GM12878 (cell line): ENCODE data around the gene DDX19B. TPM values are rescaled to one million over a fixed set of nuclear protein-coding genes. Genes with fewer than 3 reads are reported as not detected.
"Not testable (repeated sequence)": the region's sequence is repeated elsewhere in the genome, so short reads cannot be mapped to it uniquely, and the experiment has no call there.

Source experiments
- ATAC-seq: fragments of 200-7000 bp; cut with Tn5 transposase; 3 replicates; pipeline ENCODE4 v1.9.1; 2020; ENCODE audit warnings: mild to moderate bottlenecking, moderate library complexity
- BruUV-seq: library from RNA; stranded (reverse); fragments of 400-500 nt; replicated peaks from 2 replicates; lab custom pipeline; 2021; lab: Mats Ljungman, UMichigan
- CTCF ChIA-PET: fragments of 300-600 bp; sonication (Branson Sonifier 250); formaldehyde crosslinking; extraction: SDS; loops from one replicate; lab custom pipeline; 2021; ENCODE audit warnings: inconsistent platforms; lab: Yijun Ruan, JAX
- POLR2A ChIA-PET: fragments of 350-600 bp; formaldehyde crosslinking; extraction: SDS; loops from one replicate; lab custom pipeline; 2021; ENCODE audit warnings: inconsistent platforms; lab: Charles Lee
- RAD21 ChIA-PET: fragments of 300-600 bp; sonication (Branson Sonifier 250); formaldehyde crosslinking; loops from one replicate; lab custom pipeline; 2023; ENCODE audit warnings: antibody characterized with exemption; ENCODE audit not compliant: unreplicated experiment; lab: Charles Lee
- SMC1A ChIA-PET: fragments of 300-600 bp; sonication (Branson Sonifier 250); formaldehyde crosslinking; loops from one replicate; lab custom pipeline; 2023; ENCODE audit not compliant: unreplicated experiment, uncharacterized antibody; lab: Charles Lee
- DNase-seq: peaks from one replicate; pipeline ENCODE4 v3.0.0-alpha.2; 2011; ENCODE audit warnings: low read depth, low spot score
- FAIRE-seq: peaks from 3 replicates; lab custom pipeline; 2011; peaks lifted over from hg19 to GRCh38; lab: Jason Lieb, UNC
- H2AFZ ChIP-seq: 2 replicates; pipeline ENCODE4 v1.6.0; 2011; ENCODE audit warnings: low read depth, low read length, control low read depth; ENCODE audit not compliant: control insufficient read depth
- H3K27ac ChIP-seq: 2 replicates; pipeline ENCODE4 v1.5.1; 2011; ENCODE audit warnings: control low read depth; ENCODE audit not compliant: control insufficient read depth, insufficient read depth
- H3K27me3 ChIP-seq, 2 experiments: replicated peaks in 1 of 2; 2 replicates each; pipeline versions ENCODE4 v1.6.0 to v1.6.1; 2011; ENCODE audit warnings: low read length in 1 of 2; ENCODE audit not compliant: control insufficient read depth in 2 of 2, insufficient read depth in 2 of 2
- H3K36me3 ChIP-seq, 2 experiments: 2 replicates each; pipeline ENCODE4 v1.5.1; 2011; ENCODE audit warnings: low read length in 1 of 2; ENCODE audit not compliant: control insufficient read depth in 2 of 2, insufficient read depth in 2 of 2
- H3K4me1 ChIP-seq: 2 replicates; pipeline ENCODE4 v1.6.1; 2011; ENCODE audit warnings: mild to moderate bottlenecking, low read length, moderate library complexity, mixed read lengths; ENCODE audit not compliant: control insufficient read depth, insufficient read depth
- H3K4me2 ChIP-seq: 2 replicates; pipeline ENCODE4 v1.6.0; 2011; ENCODE audit warnings: control low read depth; ENCODE audit not compliant: control insufficient read depth, insufficient read depth
- H3K4me3 ChIP-seq: fragments of 200-600 bp; sonication (generic); 2 replicates; pipeline ENCODE4 v1.5.1; 2016
- H3K79me2 ChIP-seq: 2 replicates; pipeline ENCODE4 v1.6.0; 2011; ENCODE audit warnings: low read length; ENCODE audit not compliant: control insufficient read depth, insufficient read depth
- H3K9ac ChIP-seq: 2 replicates; pipeline ENCODE4 v1.8.0; 2011; ENCODE audit warnings: low read length, control low read depth, mixed read lengths; ENCODE audit not compliant: control insufficient read depth, insufficient read depth
- H3K9me3 ChIP-seq: replicated peaks from 3 replicates; pipeline ENCODE4 v1.5.1; 2011; ENCODE audit warnings: mild to moderate bottlenecking, low read length; ENCODE audit not compliant: control insufficient read depth, insufficient read depth
- H4K20me1 ChIP-seq: 2 replicates; pipeline ENCODE4 v1.6.0; 2011; ENCODE audit not compliant: control insufficient read depth, insufficient read depth
- EZH2 ChIP-seq: IDR thresholded peaks from 2 replicates; pipeline ENCODE4 v1.6.1; 2012; ENCODE audit warnings: low read depth, mild to moderate bottlenecking, control low read depth, inconsistent platforms, low read length, borderline replicate concordance; ENCODE audit not compliant: control insufficient read depth
- POLR2AphosphoS2 ChIP-seq: IDR thresholded peaks from 2 replicates; pipeline ENCODE4 v1.6.1; 2011; ENCODE audit warnings: low read depth, mild to moderate bottlenecking, low read length, improper control_type of control experiment, moderate library complexity
- POU2F2 ChIP-seq: IDR thresholded peaks from 3 replicates; pipeline ENCODE4 v1.6.1; 2011; ENCODE audit warnings: low read depth, mild to moderate bottlenecking, low read length, borderline replicate concordance
- RCOR1 ChIP-seq: conservative IDR thresholded peaks from 2 replicates; pipeline ENCODE4 v1.6.1; 2012; ENCODE audit warnings: low read depth, low read length, improper control_type of control experiment
- ZZZ3 ChIP-seq: IDR thresholded peaks from 2 replicates; pipeline ENCODE4 v1.6.1; 2011; ENCODE audit warnings: low read depth; ENCODE audit not compliant: control insufficient read depth, insufficient read length
- WGBS: methylation state at CpG from one replicate; pipeline ENCODE4 v1.1.6; 2016; ENCODE audit warnings: low lambda C conversion rate; ENCODE audit not compliant: insufficient replicate concordance, insufficient coverage; ENCODE audit errors: missing lambda C conversion rate; 5-methylcytosine and 5-hydroxymethylcytosine counted together
- in situ Hi-C: fragments of 300-500 bp; cut with MboI; formaldehyde crosslinking; loops from 9 replicates; pipeline ENCODE4 v1.14.3; 2018; ENCODE audit warnings: mixed read lengths
- intact Hi-C: fragments of 100-400 bp; cut with micrococcal nuclease; formaldehyde crosslinking; loops from one replicate; pipeline ENCODE4 v1.14.2; 2022; ENCODE audit not compliant: unreplicated experiment
- polyA plus RNA-seq, 11 experiments: library from polyadenylated mRNA; depleted of rRNA in 4 of 11; unstranded in 6 of 11; stranded (reverse) in 5 of 11; fragments of >200 nt; fragmentation: Nextera tagmentation in 4 of 11; fragmentation: Illumina TruSeq in 1 of 11; extraction: Ambion mirVana in 4 of 11; extraction: Trizol in 1 of 11; gene quantifications; 1 replicate in 1 of 11; 2 replicates in 10 of 11; pipeline versions ENCODE4 v1.2.1 to v1.2.3, GENCODE V29; 2011 to 2016; ENCODE audit warnings: inconsistent platforms in 2 of 11, missing spikeins in 2 of 11, low read depth in 1 of 11
- total RNA-seq, 4 experiments: library from RNA; depleted of rRNA in 3 of 4; stranded (reverse); fragments of >200 nt in 3 of 4; fragmentation: Illumina TruSeq in 1 of 4; extraction: Trizol in 1 of 4; gene quantifications; 2 replicates each; pipeline versions ENCODE4 v1.2.1 to v1.2.3, GENCODE V29; 2013 to 2021
- TF ChIP-seq, protein P1 (sequence below): IDR thresholded peaks from 2 replicates; pipeline ENCODE4 v1.6.1; 2012; ENCODE audit warnings: improper control_type of control experiment, low read depth, low read length; ENCODE audit not compliant: insufficient replicate concordance
- TF ChIP-seq, protein P2 (sequence below): IDR thresholded peaks from 2 replicates; pipeline ENCODE4 v1.6.1; 2011; ENCODE audit warnings: borderline replicate concordance, low read depth, mild to moderate bottlenecking, moderate library complexity, mixed read lengths, low read length; ENCODE audit not compliant: insufficient read depth; ENCODE audit errors: extremely low read length
- TF ChIP-seq, protein P3 (sequence below): IDR thresholded peaks from 2 replicates; pipeline ENCODE4 v1.6.1; 2012; ENCODE audit warnings: low read length, inconsistent platforms

Gene DDX19B
- total and polyA plus RNA-seq, 10 of the 15 experiments (the other 5 are each of a cell fraction or from before 2014, with no cell fraction given) = 14.1 to 69.1 (median 42.5) TPM

DNA sequence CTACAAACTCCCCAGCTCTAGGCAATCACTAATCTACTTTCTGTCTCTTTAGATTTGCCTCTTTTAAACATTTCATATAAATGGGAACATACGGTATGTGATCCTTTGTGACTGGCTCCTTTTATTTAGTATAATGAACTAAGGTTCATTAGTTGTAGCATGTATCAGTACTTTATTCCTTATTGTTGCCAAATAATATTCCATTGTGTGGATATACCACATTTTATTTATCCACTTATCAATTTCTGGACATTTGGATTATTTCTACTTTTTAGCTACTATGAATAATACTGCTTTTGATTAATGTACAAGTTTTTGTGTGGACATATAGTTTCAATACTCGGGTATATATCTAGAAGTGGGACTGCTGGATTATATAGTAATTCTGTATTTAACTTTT lies 7.9 kb downstream of the DDX19B start (continued):
- TF ChIP-seq, protein P1, sequence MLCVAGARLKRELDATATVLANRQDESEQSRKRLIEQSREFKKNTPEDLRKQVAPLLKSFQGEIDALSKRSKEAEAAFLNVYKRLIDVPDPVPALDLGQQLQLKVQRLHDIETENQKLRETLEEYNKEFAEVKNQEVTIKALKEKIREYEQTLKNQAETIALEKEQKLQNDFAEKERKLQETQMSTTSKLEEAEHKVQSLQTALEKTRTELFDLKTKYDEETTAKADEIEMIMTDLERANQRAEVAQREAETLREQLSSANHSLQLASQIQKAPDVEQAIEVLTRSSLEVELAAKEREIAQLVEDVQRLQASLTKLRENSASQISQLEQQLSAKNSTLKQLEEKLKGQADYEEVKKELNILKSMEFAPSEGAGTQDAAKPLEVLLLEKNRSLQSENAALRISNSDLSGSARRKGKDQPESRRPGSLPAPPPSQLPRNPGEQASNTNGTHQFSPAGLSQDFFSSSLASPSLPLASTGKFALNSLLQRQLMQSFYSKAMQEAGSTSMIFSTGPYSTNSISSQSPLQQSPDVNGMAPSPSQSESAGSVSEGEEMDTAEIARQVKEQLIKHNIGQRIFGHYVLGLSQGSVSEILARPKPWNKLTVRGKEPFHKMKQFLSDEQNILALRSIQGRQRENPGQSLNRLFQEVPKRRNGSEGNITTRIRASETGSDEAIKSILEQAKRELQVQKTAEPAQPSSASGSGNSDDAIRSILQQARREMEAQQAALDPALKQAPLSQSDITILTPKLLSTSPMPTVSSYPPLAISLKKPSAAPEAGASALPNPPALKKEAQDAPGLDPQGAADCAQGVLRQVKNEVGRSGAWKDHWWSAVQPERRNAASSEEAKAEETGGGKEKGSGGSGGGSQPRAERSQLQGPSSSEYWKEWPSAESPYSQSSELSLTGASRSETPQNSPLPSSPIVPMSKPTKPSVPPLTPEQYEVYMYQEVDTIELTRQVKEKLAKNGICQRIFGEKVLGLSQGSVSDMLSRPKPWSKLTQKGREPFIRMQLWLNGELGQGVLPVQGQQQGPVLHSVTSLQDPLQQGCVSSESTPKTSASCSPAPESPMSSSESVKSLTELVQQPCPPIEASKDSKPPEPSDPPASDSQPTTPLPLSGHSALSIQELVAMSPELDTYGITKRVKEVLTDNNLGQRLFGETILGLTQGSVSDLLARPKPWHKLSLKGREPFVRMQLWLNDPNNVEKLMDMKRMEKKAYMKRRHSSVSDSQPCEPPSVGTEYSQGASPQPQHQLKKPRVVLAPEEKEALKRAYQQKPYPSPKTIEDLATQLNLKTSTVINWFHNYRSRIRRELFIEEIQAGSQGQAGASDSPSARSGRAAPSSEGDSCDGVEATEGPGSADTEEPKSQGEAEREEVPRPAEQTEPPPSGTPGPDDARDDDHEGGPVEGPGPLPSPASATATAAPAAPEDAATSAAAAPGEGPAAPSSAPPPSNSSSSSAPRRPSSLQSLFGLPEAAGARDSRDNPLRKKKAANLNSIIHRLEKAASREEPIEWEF = no peak
- no peak for TF ChIP-seq ZZZ3
- no peak for TF ChIP-seq EZH2
- TF ChIP-seq POU2F2 = no peak
- TF ChIP-seq POLR2AphosphoS2 = no peak
- TF ChIP-seq RCOR1 = no peak
- TF ChIP-seq, protein P2, sequence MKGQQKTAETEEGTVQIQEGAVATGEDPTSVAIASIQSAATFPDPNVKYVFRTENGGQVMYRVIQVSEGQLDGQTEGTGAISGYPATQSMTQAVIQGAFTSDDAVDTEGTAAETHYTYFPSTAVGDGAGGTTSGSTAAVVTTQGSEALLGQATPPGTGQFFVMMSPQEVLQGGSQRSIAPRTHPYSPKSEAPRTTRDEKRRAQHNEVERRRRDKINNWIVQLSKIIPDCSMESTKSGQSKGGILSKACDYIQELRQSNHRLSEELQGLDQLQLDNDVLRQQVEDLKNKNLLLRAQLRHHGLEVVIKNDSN = no peak
- TF ChIP-seq, protein P3, sequence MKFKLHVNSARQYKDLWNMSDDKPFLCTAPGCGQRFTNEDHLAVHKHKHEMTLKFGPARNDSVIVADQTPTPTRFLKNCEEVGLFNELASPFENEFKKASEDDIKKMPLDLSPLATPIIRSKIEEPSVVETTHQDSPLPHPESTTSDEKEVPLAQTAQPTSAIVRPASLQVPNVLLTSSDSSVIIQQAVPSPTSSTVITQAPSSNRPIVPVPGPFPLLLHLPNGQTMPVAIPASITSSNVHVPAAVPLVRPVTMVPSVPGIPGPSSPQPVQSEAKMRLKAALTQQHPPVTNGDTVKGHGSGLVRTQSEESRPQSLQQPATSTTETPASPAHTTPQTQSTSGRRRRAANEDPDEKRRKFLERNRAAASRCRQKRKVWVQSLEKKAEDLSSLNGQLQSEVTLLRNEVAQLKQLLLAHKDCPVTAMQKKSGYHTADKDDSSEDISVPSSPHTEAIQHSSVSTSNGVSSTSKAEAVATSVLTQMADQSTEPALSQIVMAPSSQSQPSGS = no peak

DNA sequence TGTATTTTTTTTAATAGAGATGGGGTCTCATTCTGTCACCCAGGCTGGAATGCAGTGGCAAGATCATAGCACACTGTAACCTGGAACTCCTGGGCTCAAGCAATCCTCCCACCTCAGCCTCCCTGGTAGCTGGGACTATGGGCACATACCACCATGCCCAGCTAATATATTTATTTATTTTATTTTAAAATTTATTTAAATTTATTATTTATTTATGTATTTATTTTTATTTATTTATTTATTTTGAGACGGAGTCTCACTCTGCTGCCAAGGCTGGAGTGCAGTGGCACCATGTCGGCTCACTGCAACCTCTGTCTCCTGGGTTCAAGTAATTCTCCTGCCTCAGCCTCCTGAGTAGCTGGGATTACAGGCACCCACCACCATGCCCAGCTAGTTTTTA lies 8.7 kb downstream of the DDX19B start:
- H3K4me2 ChIP-seq, RAD21 ChIA-PET, ATAC-seq, BruUV-seq, H2AFZ ChIP-seq, H3K27ac ChIP-seq, SMC1A ChIA-PET, H4K20me1 ChIP-seq, in situ Hi-C loops, H3K4me3 ChIP-seq, H3K27me3 ChIP-seq, H3K9ac ChIP-seq, H3K36me3 ChIP-seq, H3K4me1 ChIP-seq, intact Hi-C loops, FAIRE-seq, DNase-seq, H3K9me3 ChIP-seq: not testable (repeated sequence)
- H3K79me2 ChIP-seq = peaks cover 19% of the 10 kb centered on the region
- WGBS = 98% methylated on average over 2 of the region's 2 CpGs
- CTCF ChIA-PET = interaction anchor here (1.0 to 1.3 kb wide), 2 partner anchors 17 to 31 kb away, joined by 3 read pairs; no protein-coding TSS in a partner anchor
- POLR2A ChIA-PET = interaction anchor here (1.2 to 1.6 kb wide), 2 partner anchors 18 to 19 kb away, joined by 3 to 4 read pairs; partner anchors contain the start of gene AARS1
